Stimulated activated CD4-positive, alpha-beta T cell treated with anti-CD3 and anti-CD28 coated beads, Interleukin-1b, Interleukin-23, amount 100 ng/mL, for 24 hours (primary cell): ENCODE data around the gene METTL14.

ENCODE experiments used
- DNase-seq, 4 experiments: peaks; one replicate each; pipeline ENCODE4 v3.0.0-alpha.2; 2020; ENCODE audit warnings: low read depth in 4 of 4, low spot score in 1 of 4

Gene METTL14

DNA sequence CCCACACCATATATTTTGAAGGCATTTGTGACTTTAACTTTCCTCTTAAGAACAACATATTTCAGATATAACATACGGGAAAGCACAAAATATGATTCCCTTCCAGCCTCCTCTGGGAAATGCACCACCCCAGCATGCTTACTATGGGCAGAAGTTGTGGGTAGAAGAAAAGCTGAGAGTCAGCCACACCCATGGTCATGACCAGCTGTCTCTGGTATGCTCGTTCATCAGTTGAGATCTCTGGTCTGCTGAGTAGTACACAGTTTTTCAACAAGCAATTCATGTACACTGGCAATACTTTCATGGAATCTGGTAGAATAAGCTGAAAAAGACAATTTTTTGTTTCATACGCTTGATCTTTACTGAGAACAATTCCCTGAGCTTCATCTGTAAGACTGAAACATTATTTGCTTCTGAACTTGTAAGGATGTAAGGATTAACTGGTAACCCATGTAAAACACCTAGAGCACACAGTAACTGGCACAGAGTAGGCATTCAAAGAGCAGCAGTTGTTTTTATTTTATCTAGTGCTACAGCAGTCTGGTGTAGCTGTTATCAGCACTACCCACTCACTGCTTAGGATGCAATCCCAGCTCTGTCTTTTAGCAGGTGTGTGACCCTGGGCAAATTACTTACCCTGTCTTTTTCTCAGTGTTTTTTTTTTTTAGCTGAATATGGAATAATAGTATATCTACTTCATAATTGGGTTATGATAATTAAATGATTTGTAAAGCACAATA is 47.6 kb downstream of the METTL14 start:
- DNase-seq, result no peak

DNA sequence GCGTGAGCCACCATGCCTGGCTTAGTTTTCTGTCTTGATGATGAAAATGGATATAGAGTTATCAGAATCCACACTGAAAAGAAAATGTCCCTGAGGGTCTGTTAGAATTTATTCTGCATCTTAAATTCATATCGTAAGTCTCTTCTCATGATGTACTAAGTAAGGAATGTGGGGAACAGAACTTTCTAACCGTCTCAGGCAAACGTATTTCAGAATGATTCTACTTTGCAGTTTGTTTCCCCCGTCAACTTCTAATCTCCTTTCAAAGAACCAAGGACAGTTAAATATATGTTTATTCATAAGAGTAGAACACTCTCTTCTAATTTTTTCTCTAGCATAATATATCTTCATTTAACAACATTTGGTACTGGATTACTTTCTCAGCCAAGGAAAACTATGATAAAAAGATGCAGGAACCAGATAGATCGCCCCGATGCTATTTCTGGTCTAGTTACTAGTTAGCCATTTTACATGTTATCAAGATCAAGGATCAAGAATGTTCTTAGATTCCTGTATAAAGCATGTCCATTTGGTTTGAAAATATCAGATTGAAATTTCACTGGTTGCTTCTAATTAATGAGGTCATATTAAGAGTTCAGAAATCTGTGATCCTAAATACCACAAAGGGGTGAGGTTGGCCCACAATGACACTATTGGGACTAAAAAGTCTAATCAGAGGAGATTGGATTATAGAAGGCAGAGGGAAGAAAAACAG is 49.5 kb downstream of the METTL14 start:
- DNase-seq, result no peak

DNA sequence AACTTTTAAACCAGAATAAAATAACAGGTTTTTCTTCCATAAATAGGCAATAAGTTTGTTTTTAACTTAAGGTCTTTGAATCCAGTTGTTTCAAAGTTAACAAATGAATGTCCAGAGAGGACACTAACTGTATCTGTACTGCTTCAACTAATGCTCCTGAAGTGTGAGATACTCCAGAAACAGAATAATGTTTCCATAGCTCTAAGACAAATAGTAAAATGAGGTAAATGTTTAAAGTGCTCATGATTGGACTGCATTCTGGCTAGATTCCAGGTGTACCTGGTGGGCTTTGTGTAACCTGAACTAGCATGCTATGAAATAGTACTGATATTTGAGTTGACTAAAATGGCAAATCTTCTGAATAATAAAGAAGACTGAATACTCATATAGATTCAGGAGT is 51.7 kb downstream of the METTL14 start:
- no peak for DNase-seq

DNA sequence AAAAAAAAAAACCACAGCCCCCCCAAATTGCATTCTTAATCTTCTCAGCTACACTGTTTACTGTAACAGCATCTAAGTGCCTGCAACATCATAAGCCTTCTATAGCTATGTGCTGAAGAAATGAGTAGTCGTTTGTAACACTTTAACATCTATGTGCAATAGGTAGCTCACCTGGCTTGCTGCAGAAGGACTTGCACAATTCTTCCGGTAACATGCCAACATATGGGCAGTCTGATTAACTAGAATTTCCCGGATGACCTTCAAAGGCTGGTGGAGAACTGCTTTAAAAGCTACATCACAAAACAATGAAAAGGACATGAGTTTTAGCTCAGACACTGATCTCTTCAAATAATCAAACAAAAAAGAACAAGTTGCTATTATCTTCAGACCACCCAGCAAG is 52.9 kb downstream of the METTL14 start:
- no peak for DNase-seq

DNA sequence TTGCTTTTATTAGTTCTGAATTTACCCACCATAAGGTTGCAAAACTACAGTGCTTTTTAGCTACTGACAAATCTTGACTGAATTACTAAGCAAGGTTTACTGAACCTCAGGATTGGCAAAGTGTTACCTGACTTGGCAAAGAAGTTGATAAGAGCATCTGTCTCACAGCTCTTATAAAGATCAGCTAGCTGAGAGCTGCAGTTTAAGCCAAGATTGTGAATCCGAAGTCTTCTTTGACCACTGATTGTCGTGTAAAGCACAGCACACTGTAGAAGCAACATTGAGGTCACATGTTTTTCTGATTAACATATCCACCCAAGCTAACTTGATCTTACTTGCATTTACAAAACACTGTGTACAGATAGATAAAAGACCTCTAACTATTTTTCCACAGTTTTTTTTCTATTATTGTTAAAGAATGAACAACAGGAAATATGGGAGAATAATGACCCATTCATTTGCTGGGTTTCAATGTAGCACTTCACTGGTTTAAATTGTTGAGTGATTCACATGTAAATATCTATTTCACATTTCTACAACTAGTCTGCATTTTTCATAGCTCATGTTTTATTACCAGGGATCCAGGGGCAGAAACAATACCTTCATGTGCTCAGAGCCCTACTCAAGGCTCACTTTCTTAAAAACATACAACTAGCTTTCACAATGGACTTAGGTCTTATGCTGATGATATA is 54.0 kb downstream of the METTL14 start:
- no peak for DNase-seq

DNA sequence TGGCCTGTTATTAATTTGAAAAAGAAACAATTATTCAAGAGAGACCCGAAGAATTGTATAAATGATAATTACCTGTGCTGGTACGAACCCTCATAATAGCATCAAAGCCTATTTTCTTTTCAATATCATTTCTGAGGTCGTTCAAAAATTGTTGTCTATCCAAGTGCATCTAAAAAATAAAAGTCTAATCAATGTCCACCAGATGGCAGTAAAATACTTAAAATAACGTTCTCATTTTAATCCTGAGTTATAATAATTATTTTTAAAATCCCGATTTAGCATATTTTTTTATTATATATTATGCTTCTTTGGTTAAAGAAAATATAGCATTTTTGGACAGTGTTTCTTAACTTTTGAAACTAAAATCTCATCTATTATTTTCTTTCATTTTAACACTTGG is 55.7 kb downstream of the METTL14 start:
- DNase-seq, result no peak

DNA sequence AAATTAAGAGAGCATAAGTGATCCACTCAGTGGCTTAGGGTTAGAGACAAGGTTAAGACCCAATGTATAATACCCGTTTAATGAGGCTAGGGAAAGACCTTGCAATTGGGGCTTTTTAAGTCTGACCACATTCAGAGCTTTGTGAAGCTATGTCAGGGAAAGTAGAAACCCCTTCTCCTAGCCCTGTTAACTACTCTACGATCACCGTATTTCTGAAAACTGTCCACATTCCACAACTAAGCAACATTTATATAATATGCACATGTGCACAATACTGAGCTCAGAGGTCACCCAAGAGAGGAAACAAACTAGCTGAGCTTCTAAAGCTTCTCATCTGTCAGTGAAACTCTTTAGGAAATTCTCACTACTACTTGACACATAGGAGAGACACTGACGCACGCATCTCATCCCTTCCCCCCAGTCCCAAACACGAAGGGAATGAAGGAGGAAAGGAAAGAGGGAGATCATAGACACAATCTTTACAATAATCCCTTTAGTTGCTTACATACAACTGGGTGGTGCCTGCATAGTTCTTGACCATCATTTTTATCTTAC is 56.2 kb downstream of the METTL14 start:
- DNase-seq, result no peak

DNA sequence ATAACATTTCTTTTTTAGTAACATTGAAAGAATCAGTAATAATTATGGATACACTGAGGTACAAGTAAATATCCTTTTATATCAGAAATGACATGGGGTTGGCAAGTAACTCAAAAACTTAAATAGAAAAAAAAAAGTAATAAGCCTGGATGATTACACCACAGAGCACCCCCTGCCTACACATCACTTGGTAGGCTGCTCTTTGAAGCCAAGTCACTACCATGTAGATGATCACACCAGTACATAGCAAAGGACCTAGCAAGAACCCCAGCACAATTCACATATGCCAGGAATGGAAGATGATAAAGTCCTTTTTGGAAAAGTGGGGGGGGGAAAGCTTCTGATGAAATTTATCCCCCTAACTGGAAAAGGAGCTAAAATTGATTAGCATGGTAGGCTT is 56.9 kb downstream of the METTL14 start:
- no peak for DNase-seq

DNA sequence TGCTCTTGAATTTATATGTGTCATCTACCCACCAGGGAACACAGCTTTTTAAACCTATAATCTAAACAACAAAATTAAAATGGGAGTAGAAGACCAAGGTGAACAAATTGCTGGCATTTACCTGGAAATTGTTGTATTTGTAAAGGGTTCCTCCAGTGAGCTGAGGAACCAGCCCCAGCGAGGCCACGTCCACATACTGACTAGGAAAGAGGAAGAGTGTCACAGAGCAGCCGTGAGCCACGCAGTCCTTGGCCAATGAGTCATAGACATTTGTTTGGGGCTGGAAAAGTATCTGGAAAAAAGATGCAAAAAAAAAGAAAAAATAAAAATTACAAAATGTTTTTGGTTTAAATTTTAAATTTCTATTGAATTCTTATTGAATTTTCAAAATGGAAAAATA is 58.7 kb downstream of the METTL14 start:
- DNase-seq, result no peak

DNA sequence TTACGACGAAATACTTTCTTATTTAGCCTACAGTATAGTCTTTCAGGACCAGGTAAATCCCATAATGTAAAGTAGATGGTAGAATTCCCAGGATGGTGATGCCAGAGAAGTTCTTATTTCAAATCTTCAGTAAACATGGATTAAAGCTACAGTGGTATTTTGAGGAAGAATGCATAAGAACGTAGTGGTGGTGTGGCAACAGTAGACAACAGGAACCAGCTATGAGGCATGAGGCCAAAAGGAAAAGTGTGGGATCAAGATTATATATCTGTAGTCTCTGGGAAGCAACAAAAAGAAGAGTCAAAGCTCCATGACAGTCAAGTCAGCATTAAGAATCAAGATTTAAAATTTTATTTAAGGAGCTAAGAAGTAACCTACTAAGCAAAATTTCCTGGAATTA is 60.2 kb downstream of the METTL14 start:
- no peak for DNase-seq

DNA sequence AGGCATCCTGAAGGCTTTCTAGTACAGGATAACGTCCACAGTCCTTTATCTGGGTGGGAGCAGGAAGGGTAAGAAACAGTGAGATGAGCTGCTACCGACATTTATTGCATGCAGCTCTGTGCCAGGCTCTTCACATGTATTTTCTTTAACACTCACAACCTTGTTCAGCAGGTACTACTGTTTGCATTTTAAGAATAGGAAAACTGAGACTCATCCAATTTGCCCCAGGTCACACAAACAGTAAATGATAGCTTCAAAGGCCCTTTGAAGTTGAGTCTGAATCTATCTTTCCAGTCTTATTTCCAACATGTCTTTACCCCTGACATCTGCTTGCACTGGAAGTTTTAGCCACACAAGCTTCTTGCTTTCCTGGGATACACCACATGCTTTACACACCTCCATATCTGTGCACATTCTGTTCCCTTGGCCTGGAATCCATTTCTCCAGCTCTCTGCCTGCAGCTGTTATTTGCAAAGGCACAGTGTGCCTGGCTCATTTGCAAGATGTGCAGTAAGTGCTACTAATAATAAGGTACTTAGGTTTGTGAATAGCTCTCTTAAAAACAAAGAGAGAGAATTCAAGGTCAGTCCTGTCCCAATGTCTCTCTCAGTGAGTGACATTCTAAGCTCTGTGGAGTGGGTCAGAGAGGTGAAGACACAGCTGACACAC is 61.2 kb downstream of the METTL14 start:
- DNase-seq, result no peak

DNA sequence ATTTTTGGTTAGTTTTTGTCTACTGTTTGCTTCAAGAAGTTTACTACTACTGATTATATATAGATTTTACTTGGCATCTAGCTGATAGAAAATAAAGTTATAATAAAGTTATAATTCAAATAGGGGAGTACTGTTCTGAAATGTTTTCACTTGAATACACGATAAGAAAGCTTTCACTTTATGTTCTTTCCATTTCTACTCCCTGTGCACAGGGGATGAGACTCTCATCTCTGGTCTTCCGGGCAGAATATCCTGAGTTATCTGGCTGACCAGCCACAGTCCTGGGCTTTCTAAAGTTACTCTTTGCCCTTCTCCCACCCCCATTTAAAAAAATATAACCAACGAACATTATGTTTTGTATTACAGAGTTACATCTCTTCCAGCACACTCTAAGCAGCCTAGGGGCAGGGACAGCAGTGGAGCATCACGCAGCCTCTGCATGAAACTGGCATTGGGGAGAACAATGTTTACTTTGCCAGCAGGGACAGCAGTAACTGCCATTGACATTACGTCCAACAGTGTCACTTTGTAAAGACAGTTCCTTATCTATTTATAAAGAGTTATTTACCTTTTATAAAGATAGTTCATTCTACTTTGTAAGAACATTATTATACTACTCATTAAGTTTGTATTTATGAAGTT is 64.3 kb downstream of the METTL14 start:
- DNase-seq, result no peak

DNA sequence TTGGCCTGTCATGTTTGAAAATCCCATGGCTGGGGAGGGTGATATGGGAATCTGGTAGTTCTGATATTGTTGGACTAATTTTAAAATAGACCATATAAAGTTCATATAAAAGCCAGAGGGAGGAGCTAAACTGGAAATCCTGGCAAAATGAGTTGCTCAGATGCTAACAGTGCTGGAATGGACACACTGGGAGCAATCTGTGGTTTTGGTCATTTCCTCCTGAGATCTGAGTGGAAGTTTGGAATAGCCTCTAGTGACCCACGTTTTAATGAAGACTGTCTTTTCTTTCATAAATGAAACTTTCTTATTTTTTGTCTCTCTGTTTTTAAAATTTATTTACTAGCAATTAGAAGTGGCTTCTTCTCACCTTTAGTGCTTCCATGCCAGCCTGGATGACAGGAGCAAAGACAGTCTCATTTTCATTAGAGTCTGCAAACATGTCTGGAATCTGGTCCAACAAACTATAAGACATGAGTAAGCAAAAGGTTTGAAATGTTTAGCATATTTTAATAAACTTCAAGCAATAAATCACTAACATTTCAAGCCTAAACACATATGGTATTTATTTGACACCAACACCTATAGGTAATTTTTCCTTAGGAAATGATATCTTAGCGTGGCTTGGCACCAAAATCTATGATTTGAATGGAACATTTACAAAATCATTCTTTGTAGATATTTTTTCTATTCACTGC is 66.6 kb downstream of the METTL14 start:
- no peak for DNase-seq

DNA sequence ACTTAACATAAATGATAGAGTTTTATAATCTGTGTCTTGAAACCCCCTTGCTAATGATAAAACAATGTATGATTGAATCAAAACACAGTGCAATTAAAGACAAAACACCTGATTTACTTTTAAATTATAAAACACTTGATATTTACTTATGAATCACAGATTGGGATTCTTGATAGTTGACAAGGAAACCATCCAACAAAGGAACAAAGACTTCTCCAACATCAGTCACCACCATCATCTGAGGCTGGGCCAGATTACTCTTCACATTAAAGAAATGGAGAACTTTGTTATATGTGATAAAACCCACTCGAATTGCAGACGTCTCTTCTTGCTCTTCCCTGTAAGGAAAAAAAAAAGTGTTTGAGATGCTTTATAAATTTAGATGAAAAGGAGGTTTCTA is 67.4 kb downstream of the METTL14 start:
- no peak for DNase-seq

DNA sequence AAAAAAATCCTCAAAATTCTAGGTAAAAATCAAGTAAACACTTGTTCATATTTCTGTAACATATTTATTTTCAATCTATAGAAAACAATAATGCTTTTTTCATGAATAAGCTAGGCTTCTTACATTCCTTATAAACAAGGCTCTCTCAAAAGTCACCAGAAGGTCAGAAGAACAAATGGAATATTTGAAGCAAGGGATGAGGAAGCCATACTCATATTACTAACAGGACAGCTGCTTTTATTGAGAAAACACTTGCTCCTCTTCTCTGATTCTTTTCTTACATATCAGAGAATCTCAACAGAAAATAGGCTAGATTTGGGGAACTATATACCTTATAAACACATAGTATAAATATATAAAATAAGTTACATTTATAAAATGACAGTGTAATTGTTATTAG is 67.9 kb downstream of the METTL14 start:
- DNase-seq, result no peak

DNA sequence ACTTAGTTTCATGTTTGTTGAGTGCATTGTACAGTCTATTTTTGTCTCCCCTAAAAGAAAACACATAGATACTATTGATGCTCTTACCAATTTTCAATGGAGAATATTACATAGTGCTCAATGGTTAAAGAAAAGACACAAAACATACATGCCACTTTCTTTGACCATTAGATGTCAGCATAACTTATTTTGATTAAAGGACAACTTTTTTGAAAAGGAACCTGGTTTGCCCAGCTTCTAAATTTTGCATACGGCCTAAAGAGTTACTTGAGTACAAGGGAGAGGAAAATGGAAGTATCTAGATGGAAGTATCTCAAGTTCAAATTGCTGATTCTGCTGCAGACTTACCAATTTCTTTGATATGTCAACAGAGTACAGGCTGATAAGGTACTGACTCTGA is 68.5 kb downstream of the METTL14 start:
- DNase-seq, result no peak

DNA sequence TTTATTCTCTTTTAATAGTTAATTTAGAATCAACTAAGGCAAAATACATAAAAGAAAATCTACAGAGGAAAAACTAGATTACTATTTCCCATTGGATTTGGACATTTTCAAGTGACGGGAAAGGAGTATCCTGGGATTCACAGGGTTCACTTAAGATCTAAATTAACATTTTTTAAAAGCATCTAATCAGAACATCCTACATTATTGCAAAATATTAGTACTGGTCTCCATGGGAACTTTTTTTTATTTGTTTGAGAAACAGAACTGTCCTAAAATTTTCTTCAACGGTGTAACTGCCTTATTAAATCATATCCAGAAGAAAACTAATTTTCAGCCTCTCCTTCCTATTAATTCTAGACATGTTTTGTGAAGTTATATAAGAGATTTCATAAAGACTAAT is 69.7 kb downstream of the METTL14 start:
- no peak for DNase-seq

DNA sequence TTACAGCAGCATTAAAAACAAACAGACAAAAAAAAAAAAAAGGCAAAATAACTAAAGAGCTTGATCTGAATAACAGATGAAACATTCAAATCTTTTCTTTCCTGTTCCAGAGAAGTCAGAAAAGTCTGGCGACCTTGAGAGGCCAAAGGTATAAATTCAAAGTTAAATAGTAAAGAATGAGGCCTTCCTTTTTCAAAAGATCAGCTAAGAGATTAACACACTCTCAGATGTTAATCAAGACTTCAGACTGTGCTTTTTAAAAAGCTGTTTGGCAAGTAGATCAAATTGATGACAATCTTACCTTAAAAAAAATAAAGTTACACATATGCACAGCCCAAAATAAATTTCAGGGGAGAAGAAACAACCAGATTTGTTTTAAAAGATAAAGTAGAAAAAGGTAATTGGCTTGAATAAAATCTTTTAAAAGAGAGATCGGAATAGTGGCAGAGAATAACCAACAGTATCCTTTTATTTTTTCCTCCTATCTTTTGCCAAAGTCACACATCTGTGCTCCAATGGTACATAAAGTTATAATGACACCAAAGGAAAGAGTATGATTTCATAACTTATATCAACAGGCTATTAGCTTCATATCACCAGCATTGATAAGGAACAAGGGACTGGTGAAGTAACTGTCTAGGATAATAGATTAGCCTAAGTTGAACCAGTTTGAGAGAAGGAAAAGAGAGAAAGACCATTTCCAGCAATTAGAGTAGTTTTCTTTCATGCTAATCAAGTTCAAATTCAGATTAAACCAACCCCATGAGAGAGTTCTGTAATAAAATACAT is 70.4 kb downstream of the METTL14 start:
- no peak for DNase-seq

DNA sequence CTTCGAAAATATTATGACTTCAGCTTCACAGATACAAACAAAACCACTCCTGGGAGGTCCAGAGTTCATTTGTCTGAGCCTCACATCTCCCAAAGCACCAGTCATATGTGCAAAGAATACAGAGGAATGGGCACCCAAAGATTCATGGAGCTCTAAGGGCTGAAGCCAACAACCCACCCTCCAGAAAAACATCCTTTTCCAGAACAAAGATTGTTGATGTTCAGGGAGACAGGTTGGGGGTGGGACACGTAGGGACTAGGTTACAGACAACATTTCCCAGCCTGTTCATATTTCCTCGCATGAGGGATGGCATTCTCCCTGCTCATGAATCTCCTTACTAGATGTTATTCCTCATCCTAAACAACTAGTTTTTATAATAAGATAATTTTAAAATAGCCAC is 71.2 kb downstream of the METTL14 start:
- DNase-seq, result no peak

DNA sequence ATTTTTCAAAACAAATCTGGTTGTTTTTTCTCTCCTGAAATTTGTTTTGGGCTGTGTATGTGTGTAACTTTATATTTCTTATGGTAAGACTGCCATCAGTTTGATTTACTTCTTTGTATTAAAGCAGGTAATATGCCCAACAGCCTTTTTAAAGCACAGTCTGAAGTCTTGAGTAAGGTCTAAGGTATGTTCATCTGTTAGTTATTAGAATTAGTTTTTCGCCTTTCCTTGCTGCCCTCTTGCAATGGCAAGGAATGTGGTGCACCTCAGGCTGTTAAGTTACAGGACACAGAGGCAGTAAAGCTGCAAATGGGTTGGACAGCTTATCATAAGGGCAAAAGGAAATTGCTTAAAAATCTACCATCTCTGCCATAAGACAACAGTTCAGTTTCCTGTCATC is 71.8 kb downstream of the METTL14 start:
- DNase-seq, result no peak
